Keratinocyte (primary cell): ENCODE data around the gene SPATA13. TPM values are rescaled to one million over a fixed set of nuclear protein-coding genes. Genes with fewer than 3 reads are reported as not detected.
A peak's percentile ranks its signal among the peaks of the same experiment; 100 is the strongest.

Source experiments
- DNase-seq: peaks from one replicate; pipeline ENCODE4 v3.0.0-alpha.2; 2011; ENCODE audit warnings: low read depth, missing footprints, low spot score
- FAIRE-seq: peaks from 2 replicates; lab custom pipeline; 2011; peaks lifted over from hg19 to GRCh38; lab: Jason Lieb, UNC
- H2AFZ ChIP-seq: 2 replicates; pipeline ENCODE4 v1.6.0; 2012; ENCODE audit warnings: low read length, control low read depth, inconsistent platforms; ENCODE audit not compliant: control insufficient read depth
- H3K27ac ChIP-seq: 2 replicates; pipeline ENCODE4 v1.5.1; 2011; ENCODE audit warnings: low read length; ENCODE audit not compliant: control insufficient read depth, insufficient read depth
- H3K27me3 ChIP-seq: 3 replicates; pipeline ENCODE4 v1.6.0; 2011; ENCODE audit warnings: low read length; ENCODE audit not compliant: control insufficient read depth, insufficient read depth; ENCODE audit errors: extremely low read depth
- H3K36me3 ChIP-seq, 2 experiments: 2 replicates in 1 of 2; 3 replicates in 1 of 2; pipeline ENCODE4 v1.5.1; 2011; ENCODE audit warnings: low read length in 2 of 2, mild to moderate bottlenecking in 1 of 2; ENCODE audit not compliant: control insufficient read depth in 2 of 2, insufficient read depth in 2 of 2; ENCODE audit errors: extremely low read depth in 1 of 2
- H3K4me1 ChIP-seq: 3 replicates; pipeline ENCODE4 v1.5.1; 2011; ENCODE audit warnings: low read length; ENCODE audit not compliant: control insufficient read depth, insufficient read depth; ENCODE audit errors: extremely low read depth
- H3K4me2 ChIP-seq: 3 replicates; pipeline ENCODE4 v1.6.0; 2011; ENCODE audit warnings: low read depth, low read length; ENCODE audit not compliant: control insufficient read depth, insufficient read depth; ENCODE audit errors: extremely low read depth
- H3K4me3 ChIP-seq, 3 experiments: fragments of 200-600 bp in 1 of 3; sonication (generic) in 1 of 3; 2 replicates in 2 of 3; 3 replicates in 1 of 3; pipeline ENCODE4 v1.5.1; 2011 to 2016; ENCODE audit warnings: low read length in 3 of 3, mild to moderate bottlenecking in 3 of 3, control low read depth in 2 of 3, inconsistent platforms in 1 of 3, low read depth in 1 of 3, mixed read lengths in 1 of 3, mixed run types in 1 of 3, moderate library complexity in 1 of 3; ENCODE audit not compliant: control insufficient read depth in 2 of 3, insufficient read depth in 2 of 3; ENCODE audit errors: extremely low read depth in 1 of 3
- H3K79me2 ChIP-seq: 2 replicates; pipeline ENCODE4 v1.6.0; 2012; ENCODE audit warnings: low read length; ENCODE audit not compliant: control insufficient read depth, insufficient read depth
- H3K9ac ChIP-seq: 3 replicates; pipeline ENCODE4 v1.6.0; 2011; ENCODE audit warnings: low read length; ENCODE audit not compliant: control insufficient read depth, insufficient read depth; ENCODE audit errors: extremely low read depth
- H3K9me1 ChIP-seq: 3 replicates; pipeline ENCODE4 v1.6.0; 2011; ENCODE audit warnings: low read length; ENCODE audit not compliant: control insufficient read depth, insufficient read depth; ENCODE audit errors: extremely low read depth
- H3K9me3 ChIP-seq: 2 replicates; pipeline ENCODE4 v1.5.1; 2012; ENCODE audit warnings: low read depth, low read length; ENCODE audit not compliant: control insufficient read depth
- H4K20me1 ChIP-seq: 3 replicates; pipeline ENCODE4 v1.6.0; 2011; ENCODE audit warnings: low read length; ENCODE audit not compliant: control insufficient read depth, insufficient read depth; ENCODE audit errors: extremely low read depth
- CTCF ChIP-seq, 3 experiments: IDR thresholded peaks in 1 of 3; conservative IDR thresholded peaks in 1 of 3; optimal IDR thresholded peaks in 1 of 3; 2 replicates in 2 of 3; 3 replicates in 1 of 3; pipeline versions ENCODE3 to v1.5.1; 2011; ENCODE audit warnings: low read length in 3 of 3, mild to moderate bottlenecking in 3 of 3, moderate library complexity in 2 of 3, control low read depth in 1 of 3, inconsistent platforms in 1 of 3; ENCODE audit not compliant: insufficient read depth in 2 of 3; ENCODE audit errors: extremely low read depth in 1 of 3
- EZH2 ChIP-seq: IDR thresholded peaks from one replicate; pipeline ENCODE4 v1.6.1; 2012; ENCODE audit warnings: inconsistent platforms, mild to moderate bottlenecking, low read length, moderate library complexity
- dilution Hi-C: fragments of 300-500 bp; cut with MboI; formaldehyde crosslinking; loops from one replicate; pipeline ENCODE4 v1.7.0; 2020; ENCODE audit warnings: low sequenced_read_pairs; ENCODE audit not compliant: extremely low pct_ligation_motif_present
- polyA plus RNA-seq, 5 experiments: library from polyadenylated mRNA; depleted of rRNA in 3 of 5; stranded (reverse) in 3 of 5; stranded (forward) in 1 of 5; unstranded in 1 of 5; fragments of >200 nt; gene quantifications; 1 replicate in 1 of 5; 2 replicates in 3 of 5; 3 replicates in 1 of 5; pipeline versions ENCODE4 v1.2.1 to v1.2.3, GENCODE V29; 2011 to 2012; ENCODE audit warnings: missing spikeins in 2 of 5, low read depth in 1 of 5, low replicate concordance in 1 of 5

Gene SPATA13
- polyA plus RNA-seq, 1 donor (not counting 4 experiments of a cell fraction or from before 2014, with no cell fraction given), result 1.2 TPM

GRCh38 chr13:24218977-24219376 is 58.5 kb downstream of the SPATA13 start:
- no peak overlapping the region for H3K27ac ChIP-seq
- no peaks in the 10 kb centered on the region for H3K9me1 ChIP-seq
- H3K27me3 ChIP-seq, result no peaks in the 10 kb centered on the region
- no peak overlapping the region for H3K4me3 ChIP-seq
- H3K4me2 ChIP-seq, result no peak overlapping the region
- no peaks in the 10 kb centered on the region for H3K36me3 ChIP-seq
- no peak overlapping the region for H3K9ac ChIP-seq
- dilution Hi-C loops, result loop anchor here (10.0 to 25.0 kb wide), 2 partner anchors 182 to 304 kb away; no protein-coding TSS in a partner anchor
- H3K79me2 ChIP-seq, result no peaks in the 10 kb centered on the region
- H4K20me1 ChIP-seq, result no peaks in the 10 kb centered on the region
- TF ChIP-seq CTCF (optimal IDR thresholded peaks at IDR 0.05 in 1 of 3, IDR thresholded peaks at IDR 0.05 in 1 of 3, conservative IDR thresholded peaks at IDR 0.05 in 1 of 3; ENCODE audit: extremely low read depth in 1 of 3, insufficient read depth in 2 of 3, low read length in 3 of 3) (no peak), EZH2 (no peak)
- no peaks in the 10 kb centered on the region for H3K9me3 ChIP-seq
- no peak overlapping the region for H2AFZ ChIP-seq
- no peak for FAIRE-seq
- H3K4me1 ChIP-seq, result peaks cover 4% of the 10 kb centered on the region
- DNase-seq, result no peak

GRCh38 chr13:24220086-24220703 is 59.7 kb downstream of the SPATA13 start:
- Histone ChIP-seq H3K36me3 (no peaks in the 10 kb centered on the region), H3K27ac (no peak overlapping the region), H3K9ac (no peak overlapping the region), H4K20me1 (no peaks in the 10 kb centered on the region), H3K27me3 (no peaks in the 10 kb centered on the region), H2AFZ (no peak overlapping the region), H3K4me2 (no peak overlapping the region), H3K4me1 (peaks cover 4% of the 10 kb centered on the region), H3K4me3 (no peak overlapping the region), H3K9me3 (no peaks in the 10 kb centered on the region), H3K9me1 (no peaks in the 10 kb centered on the region), H3K79me2 (no peaks in the 10 kb centered on the region)
- dilution Hi-C loops, result loop anchor here (25.0 kb wide), 1 partner anchor 183 kb away; no protein-coding TSS in a partner anchor
- TF ChIP-seq EZH2 (no peak), CTCF (optimal IDR thresholded peaks at IDR 0.05 in 1 of 3, IDR thresholded peaks at IDR 0.05 in 1 of 3, conservative IDR thresholded peaks at IDR 0.05 in 1 of 3; ENCODE audit: extremely low read depth in 1 of 3, insufficient read depth in 2 of 3, low read length in 3 of 3) (peak; percentile 54 to 74 (median 63))
- DNase-seq (peak; percentile 38), FAIRE-seq (peak; percentile 91)
